Activated T-helper 2 cell treated with anti-CD3 and anti-CD28 coated beads, Interferon-gamma antibody, Interleukin-2, Interleukin-4, amounts not matched to agents 10 μg/mL and 5 μg/mL and 100 μg/mL, durations not matched to agents 14 hours and 24 hours and 36 hours (primary cell): Measurements from ENCODE around the gene RAP2C. TPM values are rescaled to one million over a fixed set of nuclear protein-coding genes. Genes with fewer than 3 reads are reported as not detected.

Experiments
- total RNA-seq: library from RNA; stranded (reverse); gene quantifications from 2 replicates; pipeline ENCODE4 v1.2.3, GENCODE V29; 2022

RAP2C gene
- total RNA-seq, 1 donor from 2014 or later = 42.1 TPM

Other genes starting within 250 kb of the RAP2C start
- 108 and 115 TPM in 2 replicates for gene STK26, start 196.1 kb downstream of the RAP2C start, total RNA-seq
- not detected in 2 replicates for gene FRMD7, start 91.4 kb downstream of the RAP2C start, total RNA-seq